OCI-M2 (cell line): ENCODE measurements around the gene FJX1.

Experiments used
- DNase-seq: peaks from one replicate; lab custom pipeline; 2025; ENCODE audit not compliant: unreplicated experiment; lab: John Stamatoyannopoulos, UW

FJX1 gene

GRCh38 chr11:35606206-35606605, 12.1 kb upstream of the FJX1 start:
- no peak for DNase-seq

- DNase-seq, result no peak
Measured at GRCh38 chr11:35608502-35608901, 9.8 kb upstream of the FJX1 start.

- no peak for DNase-seq
Measured at GRCh38 chr11:35609656-35610055, 8.6 kb upstream of the FJX1 start.

GRCh38 chr11:35610631-35611030, 7.6 kb upstream of the FJX1 start:
- DNase-seq, result no peak

GRCh38 chr11:35611741-35612140, 6.5 kb upstream of the FJX1 start:
- DNase-seq, result no peak

- DNase-seq, result no peak
Measured at GRCh38 chr11:35614939-35615569, 3.2 kb upstream of the FJX1 start.

- no peak for DNase-seq
Measured at GRCh38 chr11:35615921-35616900, 2.0 kb upstream of the FJX1 start.

GRCh38 chr11:35617316-35617686, 959 bp upstream of the FJX1 start:
- no peak for DNase-seq

- no peak for DNase-seq
Measured at GRCh38 chr11:35618497-35619115, 346 bp downstream of the FJX1 start.

- no peak for DNase-seq
Measured at GRCh38 chr11:35619116-35619854, 1.0 kb downstream of the FJX1 start.

- DNase-seq, result no peak
Measured at GRCh38 chr11:35619855-35620640, 1.8 kb downstream of the FJX1 start.

- DNase-seq, result no peak
Measured at GRCh38 chr11:35620795-35621194, 2.5 kb downstream of the FJX1 start.

- no peak for DNase-seq
Measured at GRCh38 chr11:35621620-35622019, 3.4 kb downstream of the FJX1 start.

- no peak for DNase-seq
Measured at GRCh38 chr11:35622070-35622469, 3.8 kb downstream of the FJX1 start.

GRCh38 chr11:35623621-35624168, 5.4 kb downstream of the FJX1 start:
- no peak for DNase-seq

- DNase-seq, result no peak
Measured at GRCh38 chr11:35624316-35624715, 6.1 kb downstream of the FJX1 start.

- no peak for DNase-seq
Measured at GRCh38 chr11:35624781-35625180, 6.5 kb downstream of the FJX1 start.

GRCh38 chr11:35626501-35626900, 8.2 kb downstream of the FJX1 start:
- no peak for DNase-seq

- no peak for DNase-seq
Measured at GRCh38 chr11:35629511-35629910, 11.3 kb downstream of the FJX1 start.

- DNase-seq, result no peak
Measured at GRCh38 chr11:35629914-35630313, 11.7 kb downstream of the FJX1 start.
